ENCODE results near the gene TCF4. TPM values are rescaled to one million over a fixed set of nuclear protein-coding genes. Genes with fewer than 3 reads are reported as not detected.

The TCF4 gene
- total and polyA plus RNA-seq, 2 donors (not counting 1 experiment from before 2014, with no cell fraction given): 68.5 to 353 TPM

DNA sequence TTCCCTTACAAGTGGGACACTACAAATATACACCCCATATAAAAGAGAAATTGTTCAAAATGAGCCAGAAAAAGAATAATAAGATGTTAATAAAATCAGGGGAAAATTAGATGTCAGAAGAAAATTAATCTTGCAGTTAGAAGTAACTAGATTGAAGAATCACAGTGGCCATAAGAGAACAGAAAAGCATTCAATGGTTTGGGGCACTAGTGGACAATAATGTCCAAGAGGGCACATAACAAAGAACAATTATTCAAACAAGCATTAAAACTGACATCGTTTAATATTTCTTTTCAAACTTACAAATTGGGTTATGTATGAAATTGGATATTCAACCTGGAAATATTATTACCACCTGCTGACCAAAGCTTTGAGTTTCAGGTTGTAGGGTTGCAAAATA, 12.9 kb downstream of the TCF4 start:
- peaks cover 24% of the 10 kb centered on the region for H3K4me1 Mint-ChIP-seq
- H3K27ac ChIP-seq (ENCODE audit: low read length in 2 of 2): no peak overlapping the region
- intact Hi-C loops (cut with micrococcal nuclease): no loop called here
- H3K4me2 ChIP-seq (replicated peaks; ENCODE audit: low read depth, low read length, poor library complexity, severe bottlenecking): no peak overlapping the region
- peaks cover 24% of the 10 kb centered on the region for H3K79me2 ChIP-seq (ENCODE audit: control insufficient read depth, insufficient read depth, low read length)
- CTCF ChIA-PET: no interaction called here
- POLR2A ChIA-PET: no interaction called here
- no CpG with 5 or more reads among the region's 1 CpG for WGBS (ENCODE audit: insufficient coverage)
- H3K36me3 ChIP-seq (replicated peaks in 1 of 2; ENCODE audit: control extremely low read depth in 1 of 2, control insufficient read depth in 1 of 2, extremely low read depth in 1 of 2, insufficient read depth in 2 of 2, low read length in 1 of 2): no peaks in the 10 kb centered on the region
- peaks cover 7% of the 10 kb centered on the region in 2 donors for H3K4me1 ChIP-seq (ENCODE audit: control insufficient read depth in 2 of 2, insufficient read depth in 2 of 2, low read length in 2 of 2)
- H3K9ac ChIP-seq (ENCODE audit: low read length): no peak overlapping the region
- H3K27me3 ChIP-seq (replicated peaks in 1 of 4; ENCODE audit: control extremely low read depth in 1 of 4, control insufficient read depth in 3 of 4, insufficient read depth in 4 of 4, low read length in 3 of 4): no peaks in the 10 kb centered on the region
- H3K4me3 Mint-ChIP-seq: no peak overlapping the region
- H3K4me3 ChIP-seq (ENCODE audit: control extremely low read depth in 1 of 5, extremely low read depth in 1 of 5, insufficient read depth in 1 of 5, low read depth in 2 of 5, low read length in 4 of 5): no peak overlapping the region
- TF ChIP-seq EZH2 (IDR thresholded peaks at IDR 0.05; ENCODE audit: borderline replicate concordance, insufficient read depth, low read depth, low read length, poor library complexity, severe bottlenecking): no peak
- TF ChIP-seq, protein P1, sequence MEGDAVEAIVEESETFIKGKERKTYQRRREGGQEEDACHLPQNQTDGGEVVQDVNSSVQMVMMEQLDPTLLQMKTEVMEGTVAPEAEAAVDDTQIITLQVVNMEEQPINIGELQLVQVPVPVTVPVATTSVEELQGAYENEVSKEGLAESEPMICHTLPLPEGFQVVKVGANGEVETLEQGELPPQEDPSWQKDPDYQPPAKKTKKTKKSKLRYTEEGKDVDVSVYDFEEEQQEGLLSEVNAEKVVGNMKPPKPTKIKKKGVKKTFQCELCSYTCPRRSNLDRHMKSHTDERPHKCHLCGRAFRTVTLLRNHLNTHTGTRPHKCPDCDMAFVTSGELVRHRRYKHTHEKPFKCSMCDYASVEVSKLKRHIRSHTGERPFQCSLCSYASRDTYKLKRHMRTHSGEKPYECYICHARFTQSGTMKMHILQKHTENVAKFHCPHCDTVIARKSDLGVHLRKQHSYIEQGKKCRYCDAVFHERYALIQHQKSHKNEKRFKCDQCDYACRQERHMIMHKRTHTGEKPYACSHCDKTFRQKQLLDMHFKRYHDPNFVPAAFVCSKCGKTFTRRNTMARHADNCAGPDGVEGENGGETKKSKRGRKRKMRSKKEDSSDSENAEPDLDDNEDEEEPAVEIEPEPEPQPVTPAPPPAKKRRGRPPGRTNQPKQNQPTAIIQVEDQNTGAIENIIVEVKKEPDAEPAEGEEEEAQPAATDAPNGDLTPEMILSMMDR (IDR thresholded peaks at IDR 0.05): no peak
- no peaks in the 10 kb centered on the region for H3K27me3 Mint-ChIP-seq
- no peak overlapping the region for H3K27ac Mint-ChIP-seq
- DNase-seq (no peak), ATAC-seq (ENCODE audit: low read depth) (no peak)
- H2AFZ ChIP-seq (ENCODE audit: insufficient read depth, low read depth, low read length, poor library complexity, severe bottlenecking): no peak overlapping the region
- H3K9me3 Mint-ChIP-seq (ENCODE audit: insufficient read depth): no peaks in the 10 kb centered on the region
- no peaks in the 10 kb centered on the region for H3K9me3 ChIP-seq (ENCODE audit: control extremely low read depth in 1 of 3, control insufficient read depth in 2 of 3, insufficient read depth in 1 of 3, low read length in 2 of 3)
- H4K20me1 ChIP-seq (ENCODE audit: control insufficient read depth, insufficient read depth, low read length, poor library complexity, severe bottlenecking): no peaks in the 10 kb centered on the region

DNA sequence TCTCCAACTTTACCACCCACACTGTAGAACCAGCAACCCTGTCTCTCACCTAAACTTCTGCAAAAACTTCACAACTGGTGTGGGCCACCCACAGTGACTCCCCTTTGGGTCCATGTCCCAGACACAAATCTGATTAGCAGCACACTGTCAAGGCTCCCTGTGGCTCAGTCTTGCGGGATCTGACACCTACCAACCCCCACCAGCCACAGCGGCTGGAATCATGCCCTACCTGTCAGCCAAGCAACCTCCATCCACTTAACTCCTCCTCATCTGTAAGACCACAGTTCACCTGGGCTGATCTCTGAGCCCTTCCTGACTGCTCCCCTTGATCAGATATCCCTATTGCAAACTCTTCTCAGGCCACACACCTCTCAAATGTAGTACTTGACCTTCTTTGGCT, 14.6 kb downstream of the TCF4 start:
- Mint-ChIP-seq H3K27ac (no peak overlapping the region), H3K9me3 (ENCODE audit: insufficient read depth) (no peaks in the 10 kb centered on the region), H3K27me3 (no peaks in the 10 kb centered on the region), H3K4me3 (no peak overlapping the region), H3K4me1 (peaks cover 24% of the 10 kb centered on the region)
- Histone ChIP-seq H3K27ac (ENCODE audit: low read length in 2 of 2) (no peak overlapping the region), H3K27me3 (replicated peaks in 1 of 4; ENCODE audit: control extremely low read depth in 1 of 4, control insufficient read depth in 3 of 4, insufficient read depth in 4 of 4, low read length in 3 of 4) (no peaks in the 10 kb centered on the region), H3K4me3 (ENCODE audit: control extremely low read depth in 1 of 5, extremely low read depth in 1 of 5, insufficient read depth in 1 of 5, low read depth in 2 of 5, low read length in 4 of 5) (no peak overlapping the region), H4K20me1 (ENCODE audit: control insufficient read depth, insufficient read depth, low read length, poor library complexity, severe bottlenecking) (no peaks in the 10 kb centered on the region), H3K79me2 (ENCODE audit: control insufficient read depth, insufficient read depth, low read length) (peaks cover 32% of the 10 kb centered on the region), H3K4me1 (ENCODE audit: control insufficient read depth in 2 of 2, insufficient read depth in 2 of 2, low read length in 2 of 2) (peaks cover 7% of the 10 kb centered on the region in 2 donors), H3K36me3 (replicated peaks in 1 of 2; ENCODE audit: control extremely low read depth in 1 of 2, control insufficient read depth in 1 of 2, extremely low read depth in 1 of 2, insufficient read depth in 2 of 2, low read length in 1 of 2) (no peaks in the 10 kb centered on the region), H3K4me2 (replicated peaks; ENCODE audit: low read depth, low read length, poor library complexity, severe bottlenecking) (no peak overlapping the region), H3K9ac (ENCODE audit: low read length) (no peak overlapping the region), H2AFZ (ENCODE audit: insufficient read depth, low read depth, low read length, poor library complexity, severe bottlenecking) (no peak overlapping the region), H3K9me3 (ENCODE audit: control extremely low read depth in 1 of 3, control insufficient read depth in 2 of 3, insufficient read depth in 1 of 3, low read length in 2 of 3) (no peaks in the 10 kb centered on the region)
- ChIA-PET POLR2A (no interaction called here), CTCF (no interaction called here)
- no peak for TF ChIP-seq EZH2 (IDR thresholded peaks at IDR 0.05; ENCODE audit: borderline replicate concordance, insufficient read depth, low read depth, low read length, poor library complexity, severe bottlenecking)
- TF ChIP-seq, protein P1 (IDR thresholded peaks at IDR 0.05): no peak
- no peak for ATAC-seq (ENCODE audit: low read depth)
- WGBS (ENCODE audit: insufficient coverage): 87% methylated on average over 2 of the region's 2 CpGs
- no peak for DNase-seq
- intact Hi-C loops (cut with micrococcal nuclease): no loop called here

Measured in B cell (primary cell).